H1 (cell line): ENCODE measurements around the gene STX2. TPM values are rescaled to one million over a fixed set of nuclear protein-coding genes. Genes with fewer than 3 reads are reported as not detected.

Experiments used
- ASH2L ChIP-seq: fragments of 200-600, 300-600 bp; sonication (generic); IDR thresholded peaks from one replicate; pipeline ENCODE4 v1.7.1; 2017; ENCODE audit warnings: low read length
- CREB1 ChIP-seq: IDR thresholded peaks from 2 replicates; pipeline ENCODE4 v1.6.1; 2012; ENCODE audit warnings: inconsistent platforms
- SIX5 ChIP-seq: IDR thresholded peaks from 2 replicates; pipeline ENCODE4 v1.6.1; 2011; ENCODE audit warnings: mild to moderate bottlenecking, low read depth, low read length
- TBP ChIP-seq: IDR thresholded peaks from 2 replicates; pipeline ENCODE4 v1.6.1; 2011; ENCODE audit warnings: low read depth, low read length, improper control_type of control experiment
- polyA plus RNA-seq, 7 experiments: library from polyadenylated mRNA; depleted of rRNA in 3 of 7; stranded (reverse) in 5 of 7; unstranded in 2 of 7; fragments of >200 nt in 5 of 7; fragments of 200-250 nt in 2 of 7; gene quantifications; 1 replicate in 5 of 7; 2 replicates in 1 of 7; 4 replicates in 1 of 7; pipeline versions ENCODE4 v1.2.1 to v1.2.3, GENCODE V29; 2011 to 2013; ENCODE audit warnings: missing spikeins in 2 of 7, mixed read lengths in 2 of 7
- total RNA-seq: library from RNA; stranded (reverse); fragmentation: NEBNext Ultra II Directional; extraction: Animal tissue kit (Norgen Biotek cat#: 25700); gene quantifications from 2 replicates; pipeline ENCODE4 v1.2.1, GENCODE V29; 2021

STX2 gene
- total and polyA plus RNA-seq, 2 of the 8 experiments (the other 6 are each of a cell fraction or from before 2014, with no cell fraction given): 20.0 to 26.3 TPM

GRCh38 chr12:130879781-130880389 lies 40.8 kb upstream of the STX2 start (continued):
- TF ChIP-seq TBP (no peak), SIX5 (no peak), ASH2L (no peak), CREB1 (no peak)
- TF ChIP-seq, all 59 proteins: peak for 2
